GM23248 (cell line): ENCODE measurements around the gene PDIA5. TPM values are rescaled to one million over a fixed set of nuclear protein-coding genes. Genes with fewer than 3 reads are reported as not detected.

Experiments
- DNase-seq: peaks from one replicate; pipeline ENCODE4 v3.0.0-alpha.2; 2015
- H2AFZ ChIP-seq: fragments of 200-600 bp; sonication (generic); 2 replicates; pipeline ENCODE4 v1.6.1; 2016; ENCODE audit warnings: antibody characterized with exemption
- H3F3A ChIP-seq: fragments of 200-600 bp; sonication (generic); 2 replicates; pipeline ENCODE4 v1.6.1; 2016; ENCODE audit warnings: mild to moderate bottlenecking, antibody characterized with exemption, mixed run types; ENCODE audit not compliant: insufficient read depth
- H3K27ac ChIP-seq: fragments of 200-600 bp; sonication (generic); 2 replicates; pipeline ENCODE4 v1.5.1; 2016; ENCODE audit warnings: mild to moderate bottlenecking
- H3K27me3 ChIP-seq: fragments of 200-600 bp; sonication (generic); replicated peaks from 2 replicates; pipeline ENCODE4 v1.6.1; 2016; ENCODE audit warnings: mild to moderate bottlenecking; ENCODE audit not compliant: insufficient read depth
- H3K36me3 ChIP-seq: fragments of 200-600 bp; sonication (generic); 2 replicates; pipeline ENCODE4 v1.6.1; 2016; ENCODE audit warnings: low read depth, mild to moderate bottlenecking
- H3K4me1 ChIP-seq: fragments of 200-600 bp; sonication (generic); 2 replicates; pipeline ENCODE4 v1.6.1; 2016; ENCODE audit warnings: mild to moderate bottlenecking; ENCODE audit not compliant: insufficient read depth
- H3K4me2 ChIP-seq: fragments of 200-600 bp; sonication (generic); one replicate; pipeline ENCODE4 v1.6.1; 2016; ENCODE audit warnings: mild to moderate bottlenecking; ENCODE audit not compliant: unreplicated experiment
- H3K4me3 ChIP-seq: fragments of 200-600 bp; sonication (generic); 2 replicates; pipeline ENCODE4 v1.5.1; 2016; ENCODE audit warnings: mild to moderate bottlenecking
- H3K79me2 ChIP-seq: fragments of 200-600 bp; sonication (generic); 2 replicates; pipeline ENCODE4 v1.6.1; 2016; ENCODE audit warnings: mild to moderate bottlenecking; ENCODE audit not compliant: insufficient read depth
- H3K9ac ChIP-seq: fragments of 200-600 bp; sonication (generic); 2 replicates; pipeline ENCODE4 v1.6.1; 2016; ENCODE audit warnings: mild to moderate bottlenecking
- H3K9me2 ChIP-seq: fragments of 200-600 bp; sonication (generic); 2 replicates; pipeline ENCODE4 v1.6.1; 2016; ENCODE audit warnings: mixed run types, mild to moderate bottlenecking, moderate library complexity; ENCODE audit not compliant: insufficient read depth
- H3K9me3 ChIP-seq: fragments of 200-600 bp; sonication (generic); one replicate; pipeline ENCODE4 v1.6.1; 2017; ENCODE audit warnings: low read depth
- H4K20me1 ChIP-seq: fragments of 200-600 bp; sonication (generic); 2 replicates; pipeline ENCODE4 v1.6.0; 2016; ENCODE audit not compliant: insufficient read depth
- EZH2 ChIP-seq: fragments of 200-600 bp; sonication (generic); IDR thresholded peaks from 2 replicates; pipeline ENCODE4 v1.6.1; 2018; ENCODE audit warnings: antibody characterized with exemption, mild to moderate bottlenecking; ENCODE audit not compliant: insufficient read depth, poor library complexity, severe bottlenecking
- EZH2phosphoT487 ChIP-seq: fragments of 200-600 bp; sonication (generic); IDR thresholded peaks from 2 replicates; pipeline ENCODE4 v1.6.1; 2018; ENCODE audit warnings: antibody characterized with exemption, moderate library complexity, mild to moderate bottlenecking, low read depth; ENCODE audit not compliant: insufficient read depth
- WGBS, 2 experiments: methylation state at CpG; one replicate each; pipeline ENCODE4 v1.1.6; 2015 to 2017; ENCODE audit warnings: low lambda C conversion rate in 2 of 2, low coverage in 1 of 2; ENCODE audit errors: missing lambda C conversion rate in 2 of 2; 5-methylcytosine and 5-hydroxymethylcytosine counted together
- in situ Hi-C: fragments of 300-500 bp; cut with MboI; formaldehyde crosslinking; loops from 2 replicates; pipeline ENCODE4 v1.15.0; 2020
- polyA plus RNA-seq: library from polyadenylated mRNA; unstranded; fragments of >200 nt; fragmentation: Nextera tagmentation; extraction: Ambion mirVana; gene quantifications from 2 replicates; pipeline ENCODE4 v1.2.1, GENCODE V29; 2016
- total RNA-seq: library from RNA; depleted of rRNA; stranded (reverse); fragments of >200 nt; shearing (Covaris generic); gene quantifications from 2 replicates; pipeline ENCODE4 v1.2.3, GENCODE V29; 2014

The PDIA5 gene
- total and polyA plus RNA-seq, 2 experiments from 2014 or later: 49.1 to 57.3 TPM

GRCh38 chr3:123169930-123170329, 103.1 kb downstream of the PDIA5 start:
- in situ Hi-C loops: no loop called here
- 48 to 50% methylated on average over 2 of the region's 2 CpGs for WGBS, 2 experiments

GRCh38 chr3:123180791-123181190, 114.0 kb downstream of the PDIA5 start:
- H3K79me2 ChIP-seq: no peaks in the 10 kb centered on the region
- H3K27me3 ChIP-seq: no peaks in the 10 kb centered on the region
- H3K27ac ChIP-seq: no peak overlapping the region
- no peak overlapping the region for H3K4me3 ChIP-seq
- no peaks in the 10 kb centered on the region for H3K36me3 ChIP-seq
- in situ Hi-C loops: no loop called here
- TF ChIP-seq EZH2: no peak
- no peak for TF ChIP-seq EZH2phosphoT487
- H3K9me2 ChIP-seq: no peaks in the 10 kb centered on the region
- H3K9ac ChIP-seq: no peak overlapping the region
- H4K20me1 ChIP-seq: no peaks in the 10 kb centered on the region
- no peak for DNase-seq
- H3K4me2 ChIP-seq: no peak overlapping the region
- H3F3A ChIP-seq: no peaks in the 10 kb centered on the region
- no peaks in the 10 kb centered on the region for H3K9me3 ChIP-seq
- no peak overlapping the region for H2AFZ ChIP-seq
- 84 to 85% methylated on average over 5 of the region's 5 CpGs for WGBS, 2 experiments
- H3K4me1 ChIP-seq: no peaks in the 10 kb centered on the region

More at GRCh38 chr3:123169930-123170329, 103.1 kb downstream of the PDIA5 start:
- DNase-seq: no peak
- H4K20me1 ChIP-seq: no peaks in the 10 kb centered on the region
- no peaks in the 10 kb centered on the region for H3K79me2 ChIP-seq
- H3K9ac ChIP-seq: no peak overlapping the region
- no peaks in the 10 kb centered on the region for H3K9me2 ChIP-seq
- peaks cover 14% of the 10 kb centered on the region for H3K36me3 ChIP-seq
- no peak overlapping the region for H3K4me2 ChIP-seq
- H3K4me1 ChIP-seq: no peaks in the 10 kb centered on the region
- no peak overlapping the region for H3K27ac ChIP-seq
- no peaks in the 10 kb centered on the region for H3K27me3 ChIP-seq
- TF ChIP-seq EZH2phosphoT487 (no peak), EZH2 (no peak)
- H3K9me3 ChIP-seq: no peaks in the 10 kb centered on the region
- H2AFZ ChIP-seq: no peak overlapping the region
- H3F3A ChIP-seq: no peaks in the 10 kb centered on the region
- no peak overlapping the region for H3K4me3 ChIP-seq

DNA sequence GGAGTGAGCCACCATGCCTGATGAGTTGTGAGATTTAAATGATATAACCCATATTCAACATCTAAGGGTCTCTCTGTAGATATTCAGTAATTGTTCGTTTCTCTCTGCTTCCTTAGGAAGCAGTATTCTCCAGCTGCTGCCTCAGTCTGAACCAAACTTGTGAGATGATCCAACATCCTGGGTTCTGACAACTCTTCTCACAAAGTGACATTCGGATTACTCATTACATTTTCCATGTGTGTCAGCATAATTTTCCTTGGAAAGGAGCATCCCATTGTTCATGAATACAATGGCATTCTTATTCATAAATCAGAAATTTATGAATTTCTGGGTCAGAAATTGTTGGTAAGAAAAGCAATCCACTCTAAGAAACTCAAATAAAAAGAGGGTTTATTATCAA, 119.9 kb downstream of the PDIA5 start:
- no peak for TF ChIP-seq EZH2
- no peak for TF ChIP-seq EZH2phosphoT487
- peak; percentile 46 for DNase-seq
- no peak overlapping the region for H3K27ac ChIP-seq

GRCh38 chr3:123188058-123188457, 121.2 kb downstream of the PDIA5 start:
- Histone ChIP-seq H3K27ac (no peak overlapping the region), H2AFZ (no peak overlapping the region), H4K20me1 (no peaks in the 10 kb centered on the region), H3K4me2 (no peak overlapping the region), H3K79me2 (no peaks in the 10 kb centered on the region), H3K4me1 (peaks cover 20% of the 10 kb centered on the region), H3F3A (peaks cover 13% of the 10 kb centered on the region; the same call in 1 of the 2 replicates), H3K4me3 (no peak overlapping the region), H3K36me3 (no peaks in the 10 kb centered on the region), H3K9me2 (no peaks in the 10 kb centered on the region), H3K9me3 (no peaks in the 10 kb centered on the region), H3K9ac (no peak overlapping the region), H3K27me3 (no peaks in the 10 kb centered on the region)
- TF ChIP-seq EZH2phosphoT487: no peak
- 18 to 25% methylated on average over 6 of the region's 6 CpGs for WGBS, 2 experiments
- DNase-seq: peak; percentile 63
- in situ Hi-C loops: no loop called here

More for the DNA sequence above, 119.9 kb downstream of the PDIA5 start:
- H3K4me1 ChIP-seq: peaks cover 20% of the 10 kb centered on the region
- no peaks in the 10 kb centered on the region for H3K9me3 ChIP-seq
- H3K9me2 ChIP-seq: no peaks in the 10 kb centered on the region
- no peaks in the 10 kb centered on the region for H4K20me1 ChIP-seq
- no peaks in the 10 kb centered on the region for H3K36me3 ChIP-seq
- H3K9ac ChIP-seq: no peak overlapping the region
- in situ Hi-C loops: no loop called here
- WGBS, 2 experiments: 17 to 28% methylated on average over 2 of the region's 2 CpGs
- no peak overlapping the region for H2AFZ ChIP-seq
- H3F3A ChIP-seq: peaks cover 13% of the 10 kb centered on the region; the same call in 1 of the 2 replicates
- H3K4me2 ChIP-seq: no peak overlapping the region
- no peaks in the 10 kb centered on the region for H3K79me2 ChIP-seq
- H3K4me3 ChIP-seq: no peak overlapping the region
- H3K27me3 ChIP-seq: no peaks in the 10 kb centered on the region

DNA sequence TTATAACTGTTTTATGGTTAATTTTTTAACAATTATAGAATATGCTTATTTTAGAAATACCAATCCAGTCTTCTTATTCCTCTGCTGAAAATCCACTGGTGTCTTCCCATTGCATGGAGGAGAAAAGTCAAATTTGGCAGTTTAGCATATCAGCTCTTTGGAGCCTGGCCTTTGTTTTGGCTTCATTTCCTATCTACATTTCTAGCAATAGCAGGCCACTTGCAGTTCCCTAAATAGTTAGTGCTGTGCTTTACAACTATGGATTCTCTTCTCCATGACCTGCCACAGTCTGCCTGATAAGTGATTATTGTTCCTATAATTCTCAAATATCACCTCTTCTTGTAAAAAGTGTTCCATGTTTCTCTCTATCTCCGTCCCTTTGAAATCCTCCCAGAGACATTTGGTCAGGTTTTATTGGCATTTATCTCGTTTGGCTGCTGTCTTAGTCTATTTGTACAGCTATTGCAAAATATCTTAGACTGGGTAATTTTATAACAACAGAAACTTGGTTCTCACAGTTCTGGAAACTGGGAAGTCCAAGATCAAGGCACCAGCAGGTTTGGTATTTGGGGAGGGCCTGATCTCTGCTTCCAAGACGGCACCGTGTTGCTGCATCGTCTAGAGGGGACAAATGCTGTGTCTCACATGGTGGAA, 126.8 kb downstream of the PDIA5 start:
- Histone ChIP-seq H3K36me3 (no peaks in the 10 kb centered on the region), H4K20me1 (no peaks in the 10 kb centered on the region), H3K4me1 (peaks cover 7% of the 10 kb centered on the region), H3K4me2 (no peak overlapping the region), H3F3A (no peaks in the 10 kb centered on the region), H3K79me2 (no peaks in the 10 kb centered on the region), H3K27me3 (no peaks in the 10 kb centered on the region), H3K9ac (no peak overlapping the region), H2AFZ (no peak overlapping the region), H3K4me3 (no peak overlapping the region), H3K9me3 (no peaks in the 10 kb centered on the region), H3K9me2 (no peaks in the 10 kb centered on the region), H3K27ac (no peak overlapping the region)
- TF ChIP-seq EZH2 (no peak), EZH2phosphoT487 (no peak)
- no peak for DNase-seq
- WGBS, 2 experiments: 77 to 93% methylated on average over 5 of the region's 5 CpGs
- in situ Hi-C loops: no loop called here
